CD4-positive, alpha-beta T cell (primary cell): ENCODE results near the gene DDTL. TPM values are rescaled to one million over a fixed set of nuclear protein-coding genes. Genes with fewer than 3 reads are reported as not detected.

Source experiments
- ATAC-seq: fragments of 200-7000 bp; cut with Tn5 transposase; one replicate; pipeline ENCODE4 v1.10.0; 2022; ENCODE audit warnings: mild to moderate bottlenecking; ENCODE audit not compliant: poor library complexity
- CTCF ChIA-PET: fragments of 350-600 bp; sonication (Branson Sonifier 250); formaldehyde crosslinking; loops from one replicate; lab custom pipeline; 2021; ENCODE audit warnings: antibody characterized with exemption, inconsistent platforms; lab: Charles Lee
- POLR2A ChIA-PET: fragments of 350-600 bp; sonication (Branson Sonifier 250); formaldehyde crosslinking; loops from one replicate; lab custom pipeline; 2021; ENCODE audit warnings: antibody characterized with exemption, inconsistent platforms; lab: Charles Lee
- DNase-seq, 14 experiments: peaks; one replicate each; pipeline ENCODE4 v3.0.0-alpha.2; 2013 to 2020; ENCODE audit warnings: mixed read lengths in 2 of 14
- H3K27ac ChIP-seq, 2 donors: one replicate each; pipeline versions ENCODE4 v1.5.1 to v1.7.0; 2013; ENCODE audit warnings: low read length in 2 of 2, low read depth in 1 of 2, mild to moderate bottlenecking in 1 of 2
- H3K27me3 ChIP-seq, 2 experiments: 1 replicate in 1 of 2; 2 replicates in 1 of 2; pipeline versions ENCODE4 v1.6.1 to v1.7.0; 2013; ENCODE audit warnings: low read length in 2 of 2, control low read depth in 1 of 2, mild to moderate bottlenecking in 1 of 2, moderate library complexity in 1 of 2; ENCODE audit not compliant: insufficient read depth in 2 of 2, control insufficient read depth in 1 of 2
- H3K36me3 ChIP-seq: one replicate; pipeline ENCODE4 v1.6.1; 2013; ENCODE audit warnings: low read length, control low read depth; ENCODE audit not compliant: insufficient read depth
- H3K4me1 ChIP-seq: one replicate; pipeline ENCODE4 v1.6.1; 2013; ENCODE audit warnings: low read length, control low read depth; ENCODE audit not compliant: insufficient read depth
- H3K4me3 ChIP-seq: one replicate; pipeline ENCODE4 v1.5.1; 2013; ENCODE audit warnings: mild to moderate bottlenecking, low read length, moderate library complexity
- H3K9me3 ChIP-seq, 2 experiments: 1 replicate in 1 of 2; 2 replicates in 1 of 2; pipeline versions ENCODE4 v1.6.1 to v1.7.0; 2013; ENCODE audit warnings: low read length in 2 of 2, mild to moderate bottlenecking in 2 of 2, control low read depth in 1 of 2, moderate library complexity in 1 of 2; ENCODE audit not compliant: control insufficient read depth in 1 of 2, insufficient read depth in 1 of 2
- H3K27ac Mint-ChIP-seq: one replicate; pipeline ENCODE4 v1.8.0; 2020; ENCODE audit warnings: mixed read lengths
- H3K27me3 Mint-ChIP-seq: one replicate; pipeline ENCODE4 v1.8.0; 2021; ENCODE audit warnings: mixed read lengths
- H3K36me3 Mint-ChIP-seq: one replicate; pipeline ENCODE4 v1.8.0; 2021; ENCODE audit warnings: low read depth, mixed read lengths
- H3K4me1 Mint-ChIP-seq: one replicate; pipeline ENCODE4 v1.8.0; 2021; ENCODE audit warnings: low read depth, mixed read lengths
- H3K4me3 Mint-ChIP-seq: one replicate; pipeline ENCODE4 v1.8.0; 2020; ENCODE audit warnings: mild to moderate bottlenecking, mixed read lengths
- H3K9me3 Mint-ChIP-seq: one replicate; pipeline ENCODE4 v1.8.0; 2020; ENCODE audit warnings: mixed read lengths
- intact Hi-C, 2 experiments: fragments of 100-400 bp; cut with DNase I in 1 of 2; cut with micrococcal nuclease in 1 of 2; formaldehyde crosslinking; loops; one replicate each; pipeline versions ENCODE4 v1.15.1 to v1.9.0; 2023 to 2025; cut with DNase I, micrococcal nuclease
- total RNA-seq, 174 experiments: library from RNA in 2 of 174; stranded (reverse) in 2 of 174; gene quantifications; one replicate each; pipeline ENCODE4 v1.2.3 and lab custom pipeline; 2021 to 2026
- TF ChIP-seq, protein P1 (sequence below): fragments of 200-600 bp; IDR thresholded peaks from one replicate; pipeline ENCODE4 v1.8.0; 2022; ENCODE audit warnings: antibody characterized with exemption, mild to moderate bottlenecking

DDTL gene
- total RNA-seq, 2 experiments from 2014 or later, result 3.5 to 3.8 TPM

DNA sequence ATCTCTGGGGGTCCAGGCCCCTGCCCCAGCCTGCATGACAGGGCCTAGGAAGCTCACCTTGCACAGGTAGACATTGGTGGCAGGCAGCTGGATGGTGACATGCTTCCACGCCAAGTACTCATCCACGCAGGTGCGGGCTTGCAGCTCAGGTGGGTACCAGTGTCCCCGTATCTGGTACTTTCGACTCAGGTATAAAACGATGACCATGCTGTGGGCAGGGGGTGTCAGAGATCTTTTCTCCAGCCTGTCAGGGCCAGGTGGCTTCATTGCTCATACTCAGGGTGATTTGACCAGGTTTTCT is 40.2 kb downstream of the DDTL start:
- Histone ChIP-seq H3K27ac (no peak overlapping the region), H3K4me1 (peaks cover 11% of the 10 kb centered on the region), H3K27me3 (no peaks in the 10 kb centered on the region), H3K36me3 (no peaks in the 10 kb centered on the region), H3K4me3 (no peak overlapping the region), H3K9me3 (no peaks in the 10 kb centered on the region)
- TF ChIP-seq, protein P1, sequence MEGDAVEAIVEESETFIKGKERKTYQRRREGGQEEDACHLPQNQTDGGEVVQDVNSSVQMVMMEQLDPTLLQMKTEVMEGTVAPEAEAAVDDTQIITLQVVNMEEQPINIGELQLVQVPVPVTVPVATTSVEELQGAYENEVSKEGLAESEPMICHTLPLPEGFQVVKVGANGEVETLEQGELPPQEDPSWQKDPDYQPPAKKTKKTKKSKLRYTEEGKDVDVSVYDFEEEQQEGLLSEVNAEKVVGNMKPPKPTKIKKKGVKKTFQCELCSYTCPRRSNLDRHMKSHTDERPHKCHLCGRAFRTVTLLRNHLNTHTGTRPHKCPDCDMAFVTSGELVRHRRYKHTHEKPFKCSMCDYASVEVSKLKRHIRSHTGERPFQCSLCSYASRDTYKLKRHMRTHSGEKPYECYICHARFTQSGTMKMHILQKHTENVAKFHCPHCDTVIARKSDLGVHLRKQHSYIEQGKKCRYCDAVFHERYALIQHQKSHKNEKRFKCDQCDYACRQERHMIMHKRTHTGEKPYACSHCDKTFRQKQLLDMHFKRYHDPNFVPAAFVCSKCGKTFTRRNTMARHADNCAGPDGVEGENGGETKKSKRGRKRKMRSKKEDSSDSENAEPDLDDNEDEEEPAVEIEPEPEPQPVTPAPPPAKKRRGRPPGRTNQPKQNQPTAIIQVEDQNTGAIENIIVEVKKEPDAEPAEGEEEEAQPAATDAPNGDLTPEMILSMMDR, result no peak
- CTCF ChIA-PET, result interaction anchor here (0.5 kb wide), 1 partner anchor 10 kb away, joined by 3 read pairs; no protein-coding TSS in a partner anchor
- H3K9me3 Mint-ChIP-seq, result no peaks in the 10 kb centered on the region
- POLR2A ChIA-PET, result no interaction called here
- H3K27ac Mint-ChIP-seq, result no peak overlapping the region
- peaks cover 17% of the 10 kb centered on the region for H3K4me1 Mint-ChIP-seq
- peaks cover 9% of the 10 kb centered on the region for H3K27me3 Mint-ChIP-seq
- no peak overlapping the region for H3K4me3 Mint-ChIP-seq
- ATAC-seq (no peak), DNase-seq (no peak)
- H3K36me3 Mint-ChIP-seq, result peaks cover 12% of the 10 kb centered on the region
- intact Hi-C loops, result loop anchor here in 1 of 2 experiments (5.0 kb wide), 1 partner anchor 55 kb away; no protein-coding TSS in a partner anchor

DNA sequence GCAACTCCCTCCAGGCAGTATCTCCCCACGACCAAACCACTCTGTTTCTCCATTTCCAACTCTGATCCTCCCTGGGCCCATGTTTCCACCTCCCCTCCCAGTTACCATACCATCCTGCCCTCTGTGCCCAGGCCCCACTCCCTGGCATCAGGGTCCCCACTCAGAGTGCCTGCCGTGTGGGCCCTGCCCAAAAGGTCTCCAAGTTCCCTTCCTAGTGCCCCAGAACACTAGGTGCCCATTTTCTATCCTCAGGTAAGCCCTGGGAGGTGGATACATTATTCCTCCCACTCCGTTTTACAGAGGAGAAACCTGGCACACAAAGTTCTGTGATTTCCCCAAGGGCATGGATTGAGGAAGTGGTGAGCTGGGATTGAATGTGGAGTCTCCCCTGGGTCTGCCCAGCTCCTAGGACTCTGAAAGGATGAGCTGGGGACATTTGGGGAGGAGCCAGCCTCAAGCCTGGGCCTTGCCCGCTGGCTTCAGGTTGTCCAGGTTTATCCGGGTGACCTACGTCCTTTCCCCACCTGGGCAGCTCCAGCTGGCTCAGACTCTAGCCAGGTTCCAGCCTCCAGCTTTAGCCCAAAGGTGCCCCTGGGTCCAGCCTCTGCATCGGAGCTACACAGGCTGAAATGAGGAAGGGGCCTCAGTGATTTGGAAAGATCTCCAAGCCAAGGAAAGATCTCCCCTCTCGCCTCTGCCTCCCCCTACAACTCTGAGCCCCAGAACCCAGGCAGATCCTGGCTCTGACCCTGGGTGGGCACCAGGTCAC is 40.7 kb downstream of the DDTL start:
- ATAC-seq, result no peak
- no peaks in the 10 kb centered on the region for H3K9me3 Mint-ChIP-seq
- intact Hi-C loops, result loop anchor here in 1 of 2 experiments (5.0 kb wide), 1 partner anchor 55 kb away; no protein-coding TSS in a partner anchor
- H3K36me3 Mint-ChIP-seq, result peaks cover 13% of the 10 kb centered on the region
- POLR2A ChIA-PET, result interaction anchor here (0.7 kb wide), 1 partner anchor 245 kb away, joined by 3 read pairs; the partner anchor contains the start of gene C22orf15
- no peaks in the 10 kb centered on the region for H3K36me3 ChIP-seq
- H3K4me3 Mint-ChIP-seq, result no peak overlapping the region
- CTCF ChIA-PET, result no interaction called here
- DNase-seq, result no peak
- no peaks in the 10 kb centered on the region for H3K27me3 ChIP-seq
- H3K4me1 Mint-ChIP-seq, result peaks cover 22% of the 10 kb centered on the region
- H3K27ac ChIP-seq, result no peak overlapping the region
- TF ChIP-seq, protein P1, result no peak
- H3K27ac Mint-ChIP-seq, result no peak overlapping the region
- no peak overlapping the region for H3K4me3 ChIP-seq
- no peaks in the 10 kb centered on the region for H3K9me3 ChIP-seq
- peaks cover 5% of the 10 kb centered on the region for H3K27me3 Mint-ChIP-seq
- peaks cover 14% of the 10 kb centered on the region for H3K4me1 ChIP-seq

DNA sequence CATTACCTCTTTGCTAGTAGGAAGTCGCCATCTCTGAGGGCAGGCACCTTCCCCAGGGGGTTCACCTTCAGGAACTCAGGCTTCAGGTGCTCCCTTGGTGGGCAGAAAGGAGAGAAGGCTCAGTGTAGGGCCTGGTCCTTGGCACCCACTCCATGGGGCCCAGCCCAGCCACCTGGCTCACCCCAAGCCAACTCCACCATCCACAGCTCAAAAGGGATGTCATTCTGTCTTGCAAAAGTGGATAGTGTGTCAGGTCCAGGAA is 41.3 kb downstream of the DDTL start:
- TF ChIP-seq, protein P1, result no peak
- no peaks in the 10 kb centered on the region for H3K9me3 Mint-ChIP-seq
- ChIA-PET CTCF (no interaction called here), POLR2A (interaction anchor here (0.7 kb wide), 1 partner anchor 245 kb away, joined by 3 read pairs; the partner anchor contains the start of gene C22orf15)
- H3K4me3 ChIP-seq, result no peak overlapping the region
- no peak for DNase-seq
- H3K4me1 ChIP-seq, result peaks cover 19% of the 10 kb centered on the region
- peaks cover 5% of the 10 kb centered on the region for H3K27me3 Mint-ChIP-seq
- H3K36me3 ChIP-seq, result no peaks in the 10 kb centered on the region
- no peak overlapping the region for H3K27ac ChIP-seq
- no peak for ATAC-seq
- H3K9me3 ChIP-seq, result no peaks in the 10 kb centered on the region
- no peak overlapping the region for H3K4me3 Mint-ChIP-seq
- peaks cover 24% of the 10 kb centered on the region for H3K4me1 Mint-ChIP-seq
- H3K27ac Mint-ChIP-seq, result no peak overlapping the region
- intact Hi-C loops, result loop anchor here in 1 of 2 experiments (5.0 kb wide), 1 partner anchor 56 kb away; no protein-coding TSS in a partner anchor
- H3K27me3 ChIP-seq, result no peaks in the 10 kb centered on the region
- peaks cover 13% of the 10 kb centered on the region for H3K36me3 Mint-ChIP-seq
